AG04449 (cell line): ENCODE data around the gene PAX6.

ENCODE experiments used
- CTCF ChIA-PET: fragments of 350-600 bp; formaldehyde crosslinking; extraction: SDS; loops from one replicate; lab custom pipeline; 2021; ENCODE audit warnings: antibody characterized with exemption; lab: Yijun Ruan, JAX
- POLR2A ChIA-PET: fragments of 400-600, 350-600 bp; formaldehyde crosslinking; extraction: SDS; loops from one replicate; lab custom pipeline; 2020; ENCODE audit warnings: antibody characterized with exemption, inconsistent platforms; lab: Yijun Ruan, JAX
- DNase-seq: peaks from one replicate; pipeline ENCODE4 v3.0.0-alpha.2; 2010; ENCODE audit warnings: low read depth, low spot score
- H3K4me3 ChIP-seq: 2 replicates; pipeline ENCODE4 v1.5.1; 2011; ENCODE audit warnings: low read depth, mild to moderate bottlenecking, control low read depth, low read length
- CTCF ChIP-seq: IDR thresholded peaks from one replicate; pipeline ENCODE4 v1.5.1; 2011; ENCODE audit warnings: mild to moderate bottlenecking, moderate library complexity, low read length, control low read depth, inconsistent platforms; ENCODE audit not compliant: insufficient read depth; ENCODE audit errors: missing control alignments

Gene PAX6

GRCh38 chr11:31827455-31828206 lies 16.5 kb upstream of the PAX6 start:
- no peak for DNase-seq
- TF ChIP-seq CTCF = no peak
- CTCF ChIA-PET = no interaction called here
- POLR2A ChIA-PET = no interaction called here
- peak overlapping the region; percentile 23; the same call in 1 of the 2 replicates for H3K4me3 ChIP-seq

- DNase-seq = no peak
- H3K4me3 ChIP-seq = peak overlapping the region; percentile 29
- no peak for TF ChIP-seq CTCF
- ChIA-PET CTCF (no interaction called here), POLR2A (no interaction called here)
These were observed 15.7 kb upstream of the PAX6 start for GRCh38 chr11:31826536-31827438.

- no peak for TF ChIP-seq CTCF
- CTCF ChIA-PET = interaction anchor here (2.6 kb wide), 1 partner anchor 45 kb away, joined by 9 read pairs; no protein-coding TSS in a partner anchor
- POLR2A ChIA-PET = no interaction called here
- no peak for DNase-seq
- H3K4me3 ChIP-seq = no peak overlapping the region
These were observed 14.8 kb upstream of the PAX6 start for GRCh38 chr11:31825838-31826484.

GRCh38 chr11:31824879-31825837 lies 14.0 kb upstream of the PAX6 start:
- ChIA-PET POLR2A (no interaction called here), CTCF (interaction anchor here (2.6 kb wide), 1 partner anchor 46 kb away, joined by 9 read pairs; no protein-coding TSS in a partner anchor)
- H3K4me3 ChIP-seq = no peak overlapping the region
- DNase-seq = no peak
- TF ChIP-seq CTCF = no peak

- DNase-seq = no peak
- no peak overlapping the region for H3K4me3 ChIP-seq
- ChIA-PET POLR2A (no interaction called here), CTCF (interaction anchor here (2.6 kb wide), 1 partner anchor 46 kb away, joined by 9 read pairs; no protein-coding TSS in a partner anchor)
- TF ChIP-seq CTCF = no peak
These were observed 13.3 kb upstream of the PAX6 start for GRCh38 chr11:31824332-31824878.
